ENCODE measurements around the gene KLHL42. TPM values are rescaled to one million over a fixed set of nuclear protein-coding genes. Genes with fewer than 3 reads are reported as not detected.

The KLHL42 gene
- total RNA-seq, 1 donor from 2014 or later: 28.0 TPM

Other genes starting within 250 kb of the KLHL42 start
- gene REP15, start 83.8 kb upstream of the KLHL42 start, total RNA-seq: 1.3 and 3.0 TPM in 2 replicates
- 47.8 and 54.3 TPM in 2 replicates for gene MRPS35, start 69.4 kb upstream of the KLHL42 start, total RNA-seq
- not detected in 2 replicates for gene MANSC4, start within 50 bp of the KLHL42 start, total RNA-seq
- gene PTHLH, start 192.5 kb downstream of the KLHL42 start, total RNA-seq: 3.0 and 3.4 TPM in 2 replicates